IMR-90 (cell line): ENCODE data around the gene MRPL41. TPM values are rescaled to one million over a fixed set of nuclear protein-coding genes. Genes with fewer than 3 reads are reported as not detected.

Experiments used
- ATAC-seq: fragments of 200-7000 bp; cut with Tn5 transposase; 2 replicates; pipeline ENCODE4 v1.9.1; 2020; ENCODE audit warnings: low read depth, mild to moderate bottlenecking, moderate library complexity
- BruUV-seq: library from RNA; stranded (reverse); fragments of 400-500 nt; replicated peaks from 2 replicates; lab custom pipeline; 2021; lab: Mats Ljungman, UMichigan
- CTCF ChIA-PET: fragments of 300-600 bp; formaldehyde crosslinking; extraction: SDS; loops from one replicate; lab custom pipeline; 2021; ENCODE audit warnings: antibody characterized with exemption; lab: Yijun Ruan, JAX
- POLR2A ChIA-PET: fragments of 300-600 bp; sonication (Branson Sonifier 250); formaldehyde crosslinking; loops from one replicate; lab custom pipeline; 2022; ENCODE audit warnings: antibody characterized with exemption; ENCODE audit not compliant: unreplicated experiment; lab: Charles Lee
- DNase-seq: peaks from one replicate; pipeline ENCODE4 v3.0.0; 2013
- H2AFZ ChIP-seq: replicated peaks from 2 replicates; pipeline ENCODE3; 2013; ENCODE audit warnings: low read length, mild to moderate bottlenecking; ENCODE audit not compliant: poor library complexity
- H2AK5ac ChIP-seq: 2 replicates; pipeline ENCODE4 v1.6.1; 2013; ENCODE audit warnings: low read depth, low read length, inconsistent platforms
- H2AK9ac ChIP-seq: replicated peaks from 2 replicates; pipeline ENCODE3; 2013; ENCODE audit warnings: mild to moderate bottlenecking, low read depth, low read length, moderate library complexity; ENCODE audit not compliant: poor library complexity
- H2BK120ac ChIP-seq: 2 replicates; pipeline ENCODE4 v1.6.1; 2013; ENCODE audit warnings: low read depth, low read length, inconsistent platforms
- H2BK15ac ChIP-seq: 3 replicates; pipeline ENCODE4 v1.6.1; 2013; ENCODE audit warnings: low read depth, low read length, inconsistent platforms
- H2BK20ac ChIP-seq: 2 replicates; pipeline ENCODE4 v1.6.1; 2013; ENCODE audit warnings: low read depth, mild to moderate bottlenecking, inconsistent platforms, low read length, moderate library complexity
- H2BK5ac ChIP-seq: 2 replicates; pipeline ENCODE4 v1.6.1; 2013; ENCODE audit warnings: mild to moderate bottlenecking, low read depth, low read length, inconsistent platforms; ENCODE audit not compliant: poor library complexity, severe bottlenecking
- H3K14ac ChIP-seq: replicated peaks from 2 replicates; pipeline ENCODE4 v1.6.1; 2013; ENCODE audit warnings: low read depth, low read length, inconsistent platforms
- H3K18ac ChIP-seq: 2 replicates; pipeline ENCODE4 v1.6.1; 2013; ENCODE audit warnings: low read depth, low read length, control low read depth
- H3K23ac ChIP-seq: 2 replicates; pipeline ENCODE4 v1.6.1; 2013; ENCODE audit warnings: low read depth, low read length, inconsistent platforms
- H3K27ac ChIP-seq: 2 replicates; pipeline ENCODE4 v1.5.1; 2013; ENCODE audit warnings: mild to moderate bottlenecking, control low read depth, low read length; ENCODE audit not compliant: insufficient read depth
- H3K27me3 ChIP-seq: 2 replicates; pipeline ENCODE4 v1.6.1; 2013; ENCODE audit warnings: low read length; ENCODE audit not compliant: control insufficient read depth, insufficient read depth
- H3K36me3 ChIP-seq: 2 replicates; pipeline ENCODE4 v1.6.1; 2013; ENCODE audit warnings: low read length, mixed read lengths; ENCODE audit not compliant: control insufficient read depth, insufficient read depth
- H3K4ac ChIP-seq: 2 replicates; pipeline ENCODE4 v1.6.1; 2013; ENCODE audit warnings: low read depth, low read length, inconsistent platforms
- H3K4me1 ChIP-seq: 2 replicates; pipeline ENCODE4 v1.6.1; 2013; ENCODE audit warnings: low read length, mixed read lengths; ENCODE audit not compliant: control insufficient read depth, insufficient read depth
- H3K4me2 ChIP-seq: 2 replicates; pipeline ENCODE4 v1.6.1; 2013; ENCODE audit warnings: low read depth, mild to moderate bottlenecking, control low read depth, low read length, moderate library complexity
- H3K4me3 ChIP-seq: 2 replicates; pipeline ENCODE4 v1.5.1; 2013; ENCODE audit warnings: low read depth, mild to moderate bottlenecking, control low read depth, low read length, moderate library complexity; ENCODE audit not compliant: insufficient read depth
- H3K56ac ChIP-seq: 2 replicates; pipeline ENCODE4 v1.6.1; 2013; ENCODE audit warnings: low read length, inconsistent platforms; ENCODE audit not compliant: insufficient read depth; ENCODE audit errors: extremely low read depth
- H3K79me1 ChIP-seq, 2 experiments: 2 replicates each; pipeline ENCODE4 v1.6.1; 2013; ENCODE audit warnings: low read length in 2 of 2, inconsistent platforms in 1 of 2, low read depth in 1 of 2
- H3K9ac ChIP-seq: 2 replicates; pipeline ENCODE4 v1.6.1; 2013; ENCODE audit warnings: low read depth, low read length, control low read depth
- H3K9me1 ChIP-seq: 2 replicates; pipeline ENCODE4 v1.6.1; 2013; ENCODE audit warnings: low read length, inconsistent platforms; ENCODE audit not compliant: insufficient read depth
- H3K9me3 ChIP-seq: 2 replicates; pipeline ENCODE4 v1.6.1; 2013; ENCODE audit warnings: low read length; ENCODE audit not compliant: control insufficient read depth, insufficient read depth
- H4K20me1 ChIP-seq: 2 replicates; pipeline ENCODE4 v1.6.1; 2013; ENCODE audit warnings: low read length, inconsistent platforms; ENCODE audit not compliant: insufficient read depth
- H4K5ac ChIP-seq: 2 replicates; pipeline ENCODE4 v1.6.1; 2013; ENCODE audit warnings: mild to moderate bottlenecking, low read depth, low read length, control low read depth
- H4K8ac ChIP-seq, 2 experiments: 2 replicates each; pipeline ENCODE4 v1.6.1; 2013; ENCODE audit warnings: low read depth in 2 of 2, low read length in 2 of 2, control low read depth in 1 of 2, inconsistent platforms in 1 of 2
- H4K91ac ChIP-seq: 2 replicates; pipeline ENCODE4 v1.6.1; 2013; ENCODE audit warnings: low read depth, low read length, inconsistent platforms; ENCODE audit not compliant: insufficient read depth
- BHLHE40 ChIP-seq: fragments of 150-350 bp; IDR thresholded peaks from 2 replicates; pipeline ENCODE4 v1.6.1; 2016; ENCODE audit warnings: mild to moderate bottlenecking, low read depth, low read length
- CEBPB ChIP-seq: IDR thresholded peaks from 2 replicates; pipeline ENCODE4 v1.6.1; 2012; ENCODE audit warnings: low read depth, low read length, improper control_type of control experiment
- CHD1 ChIP-seq: IDR thresholded peaks from 2 replicates; pipeline ENCODE4 v1.6.1; 2012; ENCODE audit warnings: low read depth, low read length, improper control_type of control experiment
- FOS ChIP-seq: fragments of 150-350 bp; IDR thresholded peaks from 2 replicates; pipeline ENCODE4 v1.6.1; 2016; ENCODE audit warnings: low read depth, low read length
- MAFK ChIP-seq: IDR thresholded peaks from 2 replicates; pipeline ENCODE4 v1.6.1; 2012; ENCODE audit warnings: low read depth, low read length, improper control_type of control experiment
- MAZ ChIP-seq: IDR thresholded peaks from 2 replicates; pipeline ENCODE4 v1.6.1; 2012; ENCODE audit warnings: low read depth, mild to moderate bottlenecking, low read length, improper control_type of control experiment, moderate library complexity, borderline replicate concordance
- MXI1 ChIP-seq: IDR thresholded peaks from 2 replicates; pipeline ENCODE4 v1.6.1; 2012; ENCODE audit warnings: low read depth, mild to moderate bottlenecking, low read length, moderate library complexity, borderline replicate concordance
- NFE2L2 ChIP-seq: fragments of 150-350 bp; IDR thresholded peaks from 2 replicates; pipeline ENCODE4 v1.6.1; 2016; ENCODE audit warnings: low read depth, mild to moderate bottlenecking, low read length
- POLR2A ChIP-seq: IDR thresholded peaks from 2 replicates; pipeline ENCODE4 v1.6.1; 2012; ENCODE audit warnings: mild to moderate bottlenecking, low read depth, low read length
- RAD21 ChIP-seq: IDR thresholded peaks from 2 replicates; pipeline ENCODE4 v1.6.1; 2012; ENCODE audit warnings: low read length, improper control_type of control experiment
- RCOR1 ChIP-seq: IDR thresholded peaks from 2 replicates; pipeline ENCODE4 v1.6.1; 2012; ENCODE audit warnings: mild to moderate bottlenecking, low read length, improper control_type of control experiment; ENCODE audit not compliant: insufficient replicate concordance
- RFX5 ChIP-seq: IDR thresholded peaks from 2 replicates; pipeline ENCODE4 v1.8.0; 2012; ENCODE audit warnings: low read depth, mild to moderate bottlenecking, low read length, moderate library complexity
- SMC3 ChIP-seq: fragments of 150-350 bp; IDR thresholded peaks from 2 replicates; pipeline ENCODE4 v1.6.1; 2016; ENCODE audit warnings: low read depth, mild to moderate bottlenecking, antibody characterized with exemption, low read length, moderate library complexity
- USF2 ChIP-seq: fragments of 150-350 bp; IDR thresholded peaks from 2 replicates; pipeline ENCODE4 v1.6.1; 2017; ENCODE audit warnings: mild to moderate bottlenecking, antibody characterized with exemption, low read length, low read depth
- WGBS, 2 experiments: methylation state at CpG; one replicate each; pipeline versions ENCODE4 v1.1.5 to v1.1.7; 2013; ENCODE audit warnings: missing lambda C conversion rate in 2 of 2; ENCODE audit not compliant: insufficient read length in 1 of 2; ENCODE audit errors: extremely low coverage in 2 of 2; 5-methylcytosine and 5-hydroxymethylcytosine counted together
- dilution Hi-C: fragments of 300-500 bp; cut with HindIII; formaldehyde crosslinking; loops from one replicate; pipeline ENCODE4 v1.14.3; 2018; ENCODE audit warnings: low sequenced_read_pairs; ENCODE audit not compliant: unreplicated experiment
- in situ Hi-C: fragments of 300-500 bp; cut with MboI; formaldehyde crosslinking; loops from 3 replicates; pipeline ENCODE4 v1.14.3; 2019; ENCODE audit warnings: low sequenced_read_pairs, inconsistent platforms, mixed read lengths
- intact Hi-C: fragments of 100-400 bp; cut with micrococcal nuclease; formaldehyde crosslinking; loops from 2 replicates; pipeline ENCODE4 v1.10.0; 2022
- polyA plus RNA-seq, 3 experiments: library from polyadenylated mRNA; depleted of rRNA; stranded (reverse); fragments of >200 nt; gene quantifications; 2 replicates each; pipeline ENCODE4 v1.2.3, GENCODE V29; 2012; ENCODE audit warnings: low replicate concordance in 1 of 3
- total RNA-seq: library from RNA; depleted of rRNA; stranded (reverse); fragments of >200 nt; gene quantifications from 2 replicates; pipeline ENCODE4 v1.2.3, GENCODE V29; 2012
- TF ChIP-seq, protein P1 (sequence below): conservative IDR thresholded peaks from 2 replicates; pipeline ENCODE4 v1.5.1; 2012; ENCODE audit warnings: mild to moderate bottlenecking, low read depth, low read length, improper control_type of control experiment

The MRPL41 gene
- total and polyA plus RNA-seq, 2 of the 4 experiments (the other 2 are of a cell fraction), result 15.6 to 38.9 TPM

- no peak overlapping the region for H4K91ac ChIP-seq
These were observed 8.3 kb upstream of the MRPL41 start for GRCh38 chr9:137543237-137543963.

More at GRCh38 chr9:137543237-137543963, 8.3 kb upstream of the MRPL41 start:
- no peak overlapping the region for H3K4ac ChIP-seq
- H3K9me1 ChIP-seq, result no peaks in the 10 kb centered on the region
- in situ Hi-C loops, result no loop called here
- H2AK5ac ChIP-seq, result no peak overlapping the region
- no peak overlapping the region for H3K23ac ChIP-seq
- peak overlapping the region; percentile 11 for H2AFZ ChIP-seq
- no peak overlapping the region for H3K27ac ChIP-seq
- ChIA-PET CTCF (no interaction called here), POLR2A (no interaction called here)
- intact Hi-C loops, result no loop called here
- no peaks in the 10 kb centered on the region for H3K36me3 ChIP-seq
- H2BK5ac ChIP-seq, result no peak overlapping the region
- no peak overlapping the region for H2BK15ac ChIP-seq
- H4K20me1 ChIP-seq, result no peaks in the 10 kb centered on the region
- H2AK9ac ChIP-seq, result peak overlapping the region; percentile 50
- H3K9ac ChIP-seq, result no peak overlapping the region
- no peak overlapping the region for H3K4me2 ChIP-seq
- dilution Hi-C loops, result no loop called here
- H3K27me3 ChIP-seq, result no peaks in the 10 kb centered on the region
- TF ChIP-seq RAD21 (no peak), MXI1 (no peak), POLR2A (no peak), USF2 (no peak), SMC3 (no peak), MAFK (no peak), FOS (no peak), CHD1 (no peak), BHLHE40 (no peak), RFX5 (no peak), MAZ (no peak), CEBPB (no peak), RCOR1 (no peak), NFE2L2 (no peak)
- TF ChIP-seq, protein P1, sequence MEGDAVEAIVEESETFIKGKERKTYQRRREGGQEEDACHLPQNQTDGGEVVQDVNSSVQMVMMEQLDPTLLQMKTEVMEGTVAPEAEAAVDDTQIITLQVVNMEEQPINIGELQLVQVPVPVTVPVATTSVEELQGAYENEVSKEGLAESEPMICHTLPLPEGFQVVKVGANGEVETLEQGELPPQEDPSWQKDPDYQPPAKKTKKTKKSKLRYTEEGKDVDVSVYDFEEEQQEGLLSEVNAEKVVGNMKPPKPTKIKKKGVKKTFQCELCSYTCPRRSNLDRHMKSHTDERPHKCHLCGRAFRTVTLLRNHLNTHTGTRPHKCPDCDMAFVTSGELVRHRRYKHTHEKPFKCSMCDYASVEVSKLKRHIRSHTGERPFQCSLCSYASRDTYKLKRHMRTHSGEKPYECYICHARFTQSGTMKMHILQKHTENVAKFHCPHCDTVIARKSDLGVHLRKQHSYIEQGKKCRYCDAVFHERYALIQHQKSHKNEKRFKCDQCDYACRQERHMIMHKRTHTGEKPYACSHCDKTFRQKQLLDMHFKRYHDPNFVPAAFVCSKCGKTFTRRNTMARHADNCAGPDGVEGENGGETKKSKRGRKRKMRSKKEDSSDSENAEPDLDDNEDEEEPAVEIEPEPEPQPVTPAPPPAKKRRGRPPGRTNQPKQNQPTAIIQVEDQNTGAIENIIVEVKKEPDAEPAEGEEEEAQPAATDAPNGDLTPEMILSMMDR, result no peak
- 93% methylated on average over 18 of the region's 25 CpGs; no CpG with 5 or more reads in 1 of the 2 experiments for WGBS, 2 experiments
- no peak for DNase-seq
- H3K14ac ChIP-seq, result no peak overlapping the region
- no peak for ATAC-seq
- no peaks in the 10 kb centered on the region; the same call in 1 of the 2 replicates for H3K4me1 ChIP-seq
- H3K4me3 ChIP-seq, result no peak overlapping the region
- no peaks in the 10 kb centered on the region for H3K79me1 ChIP-seq
- no peak overlapping the region for H2BK20ac ChIP-seq
- no peak overlapping the region for H3K56ac ChIP-seq
- H4K8ac ChIP-seq, result no peak overlapping the region
- H4K5ac ChIP-seq, result no peak overlapping the region
- no peaks in the 10 kb centered on the region for H3K9me3 ChIP-seq
- BruUV-seq, result no TSS peak
- no peak overlapping the region for H2BK120ac ChIP-seq
- H3K18ac ChIP-seq, result no peak overlapping the region
